ENCODE data around the gene NRXN3.

Gene NRXN3

DNA sequence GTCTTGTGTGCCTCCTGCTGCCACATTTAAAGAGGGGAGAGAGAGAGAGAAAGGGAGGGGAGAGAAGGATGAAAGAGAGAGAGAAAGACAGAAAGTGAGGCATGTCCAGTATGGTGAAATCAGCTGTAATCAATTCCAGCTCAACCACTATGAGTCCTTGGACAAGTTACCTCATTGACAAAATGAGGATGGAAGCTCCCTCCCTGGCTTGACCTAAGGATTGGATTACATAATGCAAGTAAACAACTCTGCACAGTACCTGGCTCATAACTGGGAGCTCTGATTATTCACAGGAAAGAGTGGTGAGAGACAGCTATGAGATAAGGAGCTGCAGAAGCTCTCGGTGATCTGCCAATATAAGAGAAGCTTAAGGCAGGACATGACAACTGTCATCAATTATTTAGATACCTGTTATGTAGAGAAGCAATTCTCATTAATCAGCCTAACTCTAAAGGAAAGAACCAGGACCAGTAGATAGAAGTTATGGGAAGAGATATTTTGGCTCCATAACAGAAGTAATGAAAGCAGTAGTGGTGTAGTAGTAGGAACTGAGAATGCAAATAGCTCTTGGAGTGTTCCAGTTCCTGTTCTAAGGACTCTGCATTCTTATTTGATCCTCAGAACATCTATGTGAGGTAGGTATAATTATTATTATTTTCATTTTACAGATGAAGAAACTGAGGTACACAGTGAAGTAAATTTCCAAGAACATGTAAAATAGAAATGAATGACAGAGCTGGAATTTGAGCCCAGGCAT is 1249.6 kb downstream of the NRXN3 start:
- no peak for DNase-seq (ENCODE audit: low read depth)

DNA sequence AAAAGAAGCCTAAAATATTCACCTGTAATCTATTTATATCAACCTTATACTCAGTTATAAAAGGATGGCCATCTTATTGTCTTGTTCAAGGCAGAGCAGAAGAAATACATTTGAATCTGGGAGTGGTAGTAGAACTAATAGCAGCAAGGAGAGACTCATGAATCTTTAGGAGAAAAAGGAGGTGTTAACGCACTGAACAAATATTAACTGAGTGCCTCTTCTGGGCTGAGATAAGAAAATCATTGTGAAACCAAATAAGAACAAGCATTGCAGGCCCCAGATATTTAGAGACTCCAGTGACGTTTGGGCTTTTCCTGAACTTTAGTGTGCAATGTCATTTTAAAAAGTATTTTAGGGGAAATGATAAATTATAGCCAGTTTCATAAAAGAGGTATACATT is 1250.6 kb downstream of the NRXN3 start:
- DNase-seq (ENCODE audit: low read depth) = no peak

DNA sequence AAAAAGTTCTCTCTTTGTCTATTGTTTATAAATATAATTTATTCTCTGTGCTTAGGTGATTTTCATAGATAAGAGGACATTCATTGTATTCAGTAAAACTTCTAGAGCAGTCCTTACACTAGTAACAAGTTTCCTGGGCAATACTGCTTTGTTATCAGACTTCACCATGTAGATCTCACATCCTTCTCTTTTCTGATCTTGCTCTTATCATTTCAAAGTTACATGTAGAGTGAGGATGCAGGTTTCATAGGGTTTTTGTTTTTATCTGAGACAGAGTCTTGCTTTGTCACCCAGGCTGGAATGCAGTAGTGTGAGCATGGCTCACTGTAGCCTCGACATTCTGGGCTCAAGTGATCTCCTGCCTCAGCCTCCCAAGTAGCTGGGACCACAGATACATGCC is 1251.6 kb downstream of the NRXN3 start:
- no peak for DNase-seq (ENCODE audit: low read depth)

DNA sequence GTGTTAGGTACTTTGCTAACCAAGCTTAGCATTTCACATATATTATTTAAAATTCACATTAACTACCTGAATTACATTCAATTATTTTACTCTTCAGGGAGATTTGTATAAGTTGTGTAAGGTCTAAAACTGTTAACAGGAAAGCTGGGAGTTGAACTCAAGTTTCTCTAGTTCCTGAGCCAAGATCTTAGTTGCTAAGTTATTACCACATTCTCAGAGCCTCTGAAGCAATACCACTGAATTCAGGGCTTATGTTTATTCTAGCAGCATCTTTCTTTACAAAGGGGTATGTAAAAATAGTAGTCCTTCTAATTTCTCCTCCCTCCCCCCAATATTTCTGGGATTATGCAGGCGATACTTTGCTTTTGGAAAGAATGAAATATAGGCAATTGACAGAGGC is 1254.3 kb downstream of the NRXN3 start:
- DNase-seq (ENCODE audit: low read depth) = no peak

DNA sequence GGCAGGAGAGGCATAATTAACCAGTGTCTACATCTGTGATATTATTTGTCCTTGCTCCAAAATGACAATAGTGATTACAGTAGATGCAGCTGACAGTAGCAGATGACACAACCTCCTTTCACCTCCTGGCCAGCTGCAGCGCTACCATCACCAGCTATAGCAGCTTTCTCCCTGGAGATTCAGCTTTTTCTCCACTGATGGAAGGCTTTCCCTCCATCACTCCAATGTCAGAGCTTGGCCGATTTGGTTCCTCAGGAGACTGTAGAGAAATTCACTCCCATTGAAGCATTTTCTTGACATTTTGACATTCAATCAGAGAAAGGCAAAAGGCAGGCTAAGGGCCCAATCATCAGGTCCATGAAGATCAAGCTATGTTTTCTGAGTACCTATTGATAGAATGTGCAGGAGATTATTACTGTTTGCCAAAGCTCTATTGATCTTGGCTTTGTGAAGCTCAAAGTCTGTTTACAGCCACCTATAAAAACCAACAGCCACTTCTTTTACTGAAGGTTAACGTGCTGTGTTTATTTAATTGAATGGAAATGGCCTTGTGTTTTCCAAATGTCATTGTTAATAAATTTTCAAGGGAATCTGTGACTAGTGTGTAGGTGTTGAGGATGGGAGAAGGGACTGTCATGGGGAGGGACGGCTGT is 1256.1 kb downstream of the NRXN3 start:
- DNase-seq (ENCODE audit: low read depth) = no peak

DNA sequence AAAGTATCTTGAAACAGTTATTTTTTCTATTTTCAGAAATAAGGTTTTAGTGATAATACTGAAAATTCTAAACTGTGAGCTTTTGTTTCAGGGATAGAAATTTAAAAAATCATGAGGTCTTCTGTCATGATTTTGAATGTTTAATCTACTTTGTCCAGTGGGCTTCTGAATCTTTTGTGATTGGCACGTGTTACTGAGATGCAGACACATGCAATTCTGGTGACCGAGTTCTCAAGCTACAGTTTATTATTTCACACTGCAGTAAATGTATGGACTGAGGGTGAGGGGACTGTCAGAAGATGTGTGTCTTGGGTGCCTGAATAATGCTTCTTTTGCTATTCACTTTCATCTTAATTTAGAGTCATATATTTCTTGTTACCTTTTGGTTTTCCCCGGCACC is 1262.5 kb downstream of the NRXN3 start:
- DNase-seq (ENCODE audit: low read depth) = no peak

DNA sequence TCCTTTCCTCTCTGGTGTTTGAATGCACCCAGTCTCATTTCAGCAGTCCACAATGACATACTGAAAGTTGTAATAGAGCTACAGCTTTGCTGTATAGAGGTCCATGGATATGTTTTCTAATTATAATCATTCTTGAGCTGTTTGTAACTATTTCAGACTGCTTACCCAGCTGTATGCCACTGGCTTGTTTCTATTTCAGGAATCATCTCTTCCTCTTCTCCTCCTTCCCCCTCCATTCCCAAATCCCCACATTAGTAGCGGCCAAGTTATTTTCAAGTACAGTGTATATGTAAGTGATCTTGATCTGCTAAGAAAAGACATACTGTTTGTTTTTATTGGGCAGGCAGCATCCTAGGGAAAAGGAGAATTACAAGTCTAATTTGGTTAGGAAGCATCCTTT is 1266.2 kb downstream of the NRXN3 start:
- no peak for DNase-seq (ENCODE audit: low read depth)

DNA sequence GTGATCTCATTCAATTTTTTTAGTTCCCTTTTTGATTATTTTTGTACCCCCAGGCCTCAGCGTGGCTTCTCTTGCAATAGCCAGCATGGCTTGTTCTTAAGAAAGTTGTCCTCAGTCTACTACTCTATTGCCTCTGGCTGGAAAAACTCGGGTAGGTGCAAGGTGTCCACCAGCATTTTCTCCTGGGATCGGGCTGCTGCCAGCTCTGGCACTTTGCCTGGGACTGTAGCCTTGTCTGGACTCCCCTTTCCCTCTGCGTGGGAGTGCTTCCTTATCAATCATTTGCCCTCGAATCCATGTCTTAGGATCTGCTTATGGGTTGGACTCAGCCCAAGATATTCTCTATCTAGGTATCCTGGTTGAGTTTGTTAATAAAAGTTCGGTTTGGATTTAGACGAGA is 1267.8 kb downstream of the NRXN3 start:
- no peak for DNase-seq (ENCODE audit: low read depth)

DNA sequence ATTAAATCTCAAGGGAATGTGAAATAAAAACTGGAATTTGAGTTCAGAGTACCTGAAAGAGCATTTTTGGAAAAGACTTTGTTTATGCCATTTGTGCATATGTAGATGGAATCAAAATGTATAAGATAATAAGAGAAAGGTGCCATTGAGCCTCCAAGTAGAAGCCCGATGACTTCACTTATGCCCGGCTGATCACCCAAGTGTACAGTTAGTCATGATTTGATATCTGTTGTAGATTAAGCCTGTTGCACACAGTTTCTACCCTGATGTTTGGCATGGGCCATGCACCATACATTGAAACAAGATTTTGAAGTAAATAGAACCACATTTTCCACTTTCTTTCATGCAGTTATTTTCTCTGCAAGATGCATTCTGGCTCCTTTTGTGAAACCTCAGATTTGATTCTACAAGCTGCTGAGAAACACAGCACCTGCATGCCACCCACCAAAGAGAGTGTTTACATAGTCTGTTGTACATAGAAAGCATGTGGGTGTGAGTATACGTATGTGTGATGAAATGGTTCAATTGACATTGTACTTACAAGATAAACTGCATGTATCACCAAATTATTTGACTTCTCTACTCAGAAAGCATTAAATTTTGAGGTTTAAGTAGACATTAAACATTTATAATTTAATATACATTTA is 1268.6 kb downstream of the NRXN3 start:
- no peak for DNase-seq (ENCODE audit: low read depth)

DNA sequence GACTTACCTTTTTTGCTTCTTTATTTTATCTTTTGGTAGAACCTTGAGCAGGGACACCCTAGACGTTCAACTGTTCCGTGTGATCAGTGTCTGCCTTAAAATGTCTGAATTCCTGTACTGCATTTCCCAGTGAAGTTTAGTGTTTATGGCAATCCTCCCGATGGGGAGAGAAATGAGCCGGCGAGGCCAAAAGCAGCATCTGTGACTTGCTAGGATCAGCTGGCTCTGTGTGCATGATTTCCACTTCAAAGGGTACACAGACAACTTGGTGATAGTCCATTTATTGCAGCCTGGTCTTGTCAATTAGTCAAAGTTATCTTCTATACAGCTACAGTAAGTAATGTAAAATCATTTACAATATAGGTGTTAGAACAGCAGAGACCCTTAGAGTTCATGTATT is 1272.6 kb downstream of the NRXN3 start:
- DNase-seq (ENCODE audit: low read depth) = no peak

DNA sequence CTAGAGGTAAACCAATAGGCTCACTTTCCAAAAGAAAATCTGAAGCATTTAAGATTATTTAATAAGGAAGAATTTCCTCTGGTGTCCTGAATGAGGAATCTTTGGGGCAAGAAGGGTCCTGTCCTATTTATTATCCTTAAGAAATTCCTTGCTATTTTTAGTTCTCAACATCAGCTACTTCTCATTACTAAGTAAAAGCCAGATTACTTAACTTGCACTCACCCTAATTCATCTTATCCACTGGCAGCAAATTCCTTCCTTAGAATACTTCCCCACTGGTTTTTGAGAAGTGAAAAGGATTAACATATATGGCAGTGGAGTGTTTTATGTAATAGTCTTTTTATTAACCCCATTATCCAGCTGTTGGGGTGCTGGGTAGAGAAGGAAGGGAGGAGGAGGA is 1273.4 kb downstream of the NRXN3 start:
- no peak for DNase-seq (ENCODE audit: low read depth)

DNA sequence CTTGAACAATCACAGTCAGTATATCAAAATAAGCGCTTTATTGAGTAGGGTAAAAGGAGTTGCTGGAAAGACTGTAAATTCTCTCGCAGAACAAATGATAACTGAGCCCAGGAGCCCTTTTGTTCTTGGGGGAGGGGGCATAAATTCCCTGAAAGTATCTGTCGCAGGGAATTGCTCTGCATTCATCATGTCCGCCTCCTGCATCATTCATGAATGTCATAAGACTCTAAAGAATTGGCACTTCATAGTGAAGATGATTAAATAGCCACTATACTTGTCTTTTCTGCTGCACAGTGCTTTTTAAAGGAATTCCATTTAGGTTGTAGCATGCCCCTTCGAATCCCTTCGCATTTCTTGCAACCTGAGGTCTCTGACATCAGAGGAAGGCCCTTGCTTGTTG is 1278.8 kb downstream of the NRXN3 start:
- no peak for DNase-seq (ENCODE audit: low read depth)

DNA sequence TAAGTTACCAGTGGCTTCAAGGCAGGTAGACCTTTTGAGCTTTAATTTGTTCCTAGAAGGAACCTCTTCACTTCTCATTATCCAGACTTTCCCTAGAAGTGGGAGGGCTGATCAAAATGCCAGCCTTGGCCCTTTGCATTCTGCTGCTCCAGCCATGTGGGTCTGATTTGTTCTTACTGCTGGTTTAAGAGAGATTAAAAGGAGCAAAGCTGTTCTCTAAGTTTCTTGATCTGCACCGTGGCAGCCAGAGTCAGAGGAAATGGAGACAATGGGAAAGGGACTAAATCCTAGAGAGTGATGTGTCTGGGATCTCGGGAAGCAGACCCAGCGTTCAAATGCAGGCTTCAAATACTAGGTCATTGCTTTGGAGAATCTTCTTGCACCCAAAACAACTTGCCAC is 1281.4 kb downstream of the NRXN3 start:
- no peak for DNase-seq (ENCODE audit: low read depth)

DNA sequence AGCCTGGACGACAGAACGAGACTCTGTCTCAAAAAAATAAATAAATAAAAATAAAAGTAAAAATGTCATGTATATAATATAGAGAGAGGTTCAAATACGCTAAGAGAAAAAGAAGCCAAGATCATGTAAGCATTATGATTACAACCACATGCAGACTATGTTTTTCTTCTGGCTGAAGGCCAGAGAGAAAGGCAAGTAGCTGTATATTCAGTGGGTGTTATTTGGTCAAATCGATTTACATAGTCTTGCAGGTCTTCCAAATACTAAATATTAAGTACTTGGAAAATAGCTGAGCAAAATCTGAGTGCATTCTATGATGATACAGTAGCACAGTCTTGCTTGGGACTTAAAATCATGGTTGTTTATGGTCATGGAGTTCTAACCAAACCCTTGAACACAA is 1283.1 kb downstream of the NRXN3 start:
- DNase-seq (ENCODE audit: low read depth) = no peak

DNA sequence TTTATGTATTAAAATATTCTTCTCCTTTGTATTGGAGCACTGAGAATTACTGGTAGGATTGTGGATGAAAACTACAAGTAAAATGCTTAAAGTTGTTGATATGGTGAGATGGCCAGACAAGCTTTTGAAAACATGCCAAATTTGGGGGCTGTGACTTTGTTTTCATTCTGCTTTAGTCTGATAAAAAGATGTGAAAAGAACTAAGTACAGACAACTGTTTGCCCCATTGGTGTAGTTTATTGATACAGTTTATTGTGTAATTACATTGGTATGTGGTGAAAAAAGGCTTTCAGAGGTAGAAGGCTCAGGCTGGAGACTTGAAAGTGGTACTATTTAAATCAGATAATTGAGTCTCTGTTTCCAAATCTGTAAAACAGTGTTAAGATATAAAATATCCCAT is 1294.3 kb downstream of the NRXN3 start:
- no peak for DNase-seq (ENCODE audit: low read depth)

DNA sequence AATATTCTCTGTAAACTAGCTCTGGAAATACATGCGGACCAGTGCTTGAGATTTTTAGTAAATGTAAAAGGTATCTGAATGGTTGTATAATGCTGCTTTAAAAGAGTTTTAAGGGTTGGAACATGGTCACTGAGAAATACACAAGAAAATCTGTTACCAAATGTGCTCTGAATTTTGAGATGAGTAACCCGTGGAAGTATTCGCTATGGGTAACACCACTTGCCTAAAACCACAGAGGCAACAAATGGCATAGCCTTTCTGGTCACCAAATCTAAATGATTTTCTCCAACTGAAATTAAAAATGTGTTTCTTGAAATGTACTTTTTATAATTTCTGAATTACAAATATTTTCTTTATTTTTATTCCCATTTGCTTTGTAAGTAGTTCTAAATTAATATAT is 1295.5 kb downstream of the NRXN3 start:
- DNase-seq (ENCODE audit: low read depth) = no peak

DNA sequence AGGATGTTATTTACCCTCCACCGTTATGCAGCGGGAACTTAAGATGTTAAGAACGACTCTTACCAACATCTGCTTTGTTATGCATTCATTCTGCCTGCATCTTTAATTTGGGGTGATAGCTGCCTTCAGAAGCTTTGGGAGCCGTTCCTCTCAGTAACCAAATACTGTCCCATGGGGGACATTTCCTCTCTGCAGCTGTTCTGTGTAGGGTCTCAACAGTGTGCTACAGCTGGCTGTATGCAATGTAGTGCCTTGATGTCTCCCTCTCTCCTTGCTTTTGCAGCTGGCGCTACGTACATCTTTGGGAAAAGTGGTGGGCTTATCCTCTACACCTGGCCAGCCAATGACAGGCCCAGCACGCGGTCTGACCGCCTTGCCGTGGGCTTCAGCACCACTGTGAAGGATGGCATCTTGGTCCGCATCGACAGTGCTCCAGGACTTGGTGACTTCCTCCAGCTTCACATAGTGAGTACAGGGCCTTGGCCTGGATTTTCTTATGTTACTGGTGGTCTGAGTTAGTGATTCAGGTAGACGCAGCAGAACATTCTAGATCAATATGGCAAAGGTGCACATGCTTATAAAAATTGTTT is 1296.9 kb downstream of the NRXN3 start:
- no peak for DNase-seq (ENCODE audit: low read depth)

DNA sequence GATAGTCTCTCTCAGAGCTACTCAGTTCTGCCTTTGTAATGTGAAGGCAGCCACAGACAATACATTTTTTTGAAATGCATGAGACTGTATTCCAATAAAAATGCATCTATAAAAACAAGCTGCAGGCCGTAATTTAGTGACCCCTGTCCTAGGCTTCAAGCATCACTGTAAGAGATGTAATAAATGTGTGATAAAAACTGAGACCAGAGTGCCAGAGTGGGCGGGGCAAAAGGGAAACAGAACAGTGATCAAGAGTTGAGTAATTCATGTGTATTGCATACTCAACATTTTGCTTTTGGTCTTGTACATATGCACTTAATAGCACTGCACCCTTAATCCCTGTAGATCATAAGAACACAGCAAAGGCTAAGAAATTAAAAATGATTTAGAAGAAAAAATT is 1297.7 kb downstream of the NRXN3 start:
- DNase-seq (ENCODE audit: low read depth) = no peak

DNA sequence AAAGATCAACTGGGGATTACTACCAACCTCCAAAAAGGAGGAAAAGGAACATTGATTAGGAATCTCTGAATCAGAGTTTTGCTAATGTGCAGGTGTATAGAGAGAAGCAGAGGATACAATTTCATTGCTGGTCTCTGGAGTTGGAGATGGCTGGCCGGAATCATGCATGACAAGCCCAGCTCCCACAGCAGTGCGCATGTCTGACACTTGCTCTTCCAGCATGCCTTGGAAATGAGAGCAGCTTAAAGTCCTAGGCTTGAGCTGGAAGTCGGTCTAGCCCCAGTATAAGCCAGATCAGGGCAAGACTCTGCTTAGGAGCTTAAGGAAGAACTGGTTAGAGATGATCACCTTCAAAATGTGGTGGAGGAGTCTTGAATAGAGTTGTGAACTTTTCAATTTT is 1298.3 kb downstream of the NRXN3 start:
- no peak for DNase-seq (ENCODE audit: low read depth)

DNA sequence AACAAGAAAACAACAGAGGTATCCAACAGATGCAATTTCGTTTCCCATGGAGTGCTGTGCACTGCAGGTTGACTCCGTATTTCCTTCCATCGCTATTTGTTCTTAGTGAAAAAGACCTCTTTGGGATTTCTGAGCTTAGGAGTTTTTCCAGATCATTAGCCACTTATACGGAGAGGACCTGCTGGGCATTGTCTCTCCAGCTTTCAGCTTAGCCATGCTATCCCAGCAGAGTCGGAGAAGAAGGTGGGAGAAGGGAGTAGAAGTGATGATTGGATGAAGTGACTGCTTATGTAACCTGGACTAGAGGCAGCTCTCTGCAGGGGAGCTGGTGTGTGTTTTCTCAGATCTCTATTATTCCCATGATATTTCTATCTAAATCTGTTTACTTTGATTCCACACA is 1303.5 kb downstream of the NRXN3 start:
- no peak for DNase-seq (ENCODE audit: low read depth)

DNA sequence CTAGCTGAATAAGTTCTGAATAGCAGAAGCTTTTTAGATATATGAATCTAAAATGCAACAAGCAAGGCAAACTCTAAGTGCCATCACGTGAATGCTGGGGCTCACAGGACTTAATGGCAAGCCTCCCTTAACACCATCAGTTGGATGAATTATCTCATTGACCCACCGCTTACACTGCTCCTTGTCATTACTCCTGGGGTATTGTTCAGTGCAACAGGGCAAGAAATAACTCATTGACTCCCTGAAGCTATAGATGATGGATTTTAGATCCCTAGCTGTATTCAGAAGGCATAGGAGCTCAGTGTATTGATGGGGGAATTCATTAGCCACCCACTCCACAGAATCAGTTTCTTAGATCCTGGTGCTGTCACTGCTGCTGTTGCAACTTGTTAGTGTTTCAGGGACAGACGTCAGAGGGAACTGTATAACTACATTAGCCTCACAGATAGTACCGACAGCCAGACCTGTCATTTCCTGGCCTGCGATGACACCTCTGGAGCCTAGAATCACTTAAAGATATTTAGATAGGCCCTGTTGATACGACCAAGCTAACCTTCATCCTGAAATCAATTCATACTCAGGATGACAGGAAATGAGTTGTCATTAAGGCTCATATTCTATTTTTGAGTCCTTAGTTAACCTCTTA is 1305.8 kb downstream of the NRXN3 start:
- no peak for DNase-seq (ENCODE audit: low read depth)

DNA sequence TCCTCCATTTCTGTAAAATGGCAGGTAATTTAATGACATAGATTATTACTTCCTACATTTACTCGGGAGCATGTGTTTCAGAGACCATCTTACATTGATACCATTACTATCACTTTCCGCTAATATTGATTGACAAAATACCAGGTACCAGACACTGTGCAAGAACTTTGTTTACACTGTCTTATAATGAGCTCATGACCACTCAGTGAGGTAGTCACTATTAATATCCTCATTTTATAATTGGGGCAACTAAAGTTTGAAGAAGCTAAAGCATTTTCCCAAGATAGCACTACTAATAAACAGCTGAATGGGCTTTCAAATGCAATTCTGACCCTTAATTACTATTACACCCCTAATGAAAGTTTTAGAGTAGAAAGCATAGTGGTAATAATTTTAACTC is 1306.4 kb downstream of the NRXN3 start:
- no peak for DNase-seq (ENCODE audit: low read depth)

DNA sequence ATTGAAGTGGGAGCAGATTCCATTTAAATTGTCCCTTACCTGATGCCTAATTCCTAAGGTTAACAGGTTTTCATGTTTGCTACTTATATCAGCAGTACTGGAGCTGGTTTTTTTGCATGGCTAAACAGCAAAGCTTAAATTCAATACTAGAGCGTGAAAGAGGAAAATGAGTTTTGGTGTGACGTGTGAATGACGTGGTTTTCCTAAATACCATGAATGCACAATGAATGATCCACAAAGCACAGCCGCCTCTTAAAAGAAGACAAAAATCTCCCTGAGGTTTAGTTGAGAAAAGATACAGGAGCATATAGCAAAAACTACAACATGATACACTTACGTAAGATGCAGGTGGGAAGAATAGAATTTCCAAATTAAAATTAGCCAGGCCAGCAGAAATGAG is 1310.0 kb downstream of the NRXN3 start:
- no peak for DNase-seq (ENCODE audit: low read depth)

Measured in activated gamma-delta T cell treated with anti-CD3 and anti-CD28 coated beads, Interleukin-2, amount 50 U/mL, for 16 hours (primary cell).